ENCODE results near the gene ZNF385C. TPM values are rescaled to one million over a fixed set of nuclear protein-coding genes. Genes with fewer than 3 reads are reported as not detected.

ZNF385C gene
- total RNA-seq, 2 donors from 2014 or later = 1.4 to 2.1 TPM

- 84 to 86% methylated on average over 7 to 10 of the region's 10 CpGs for WGBS, 2 experiments (ENCODE audit: insufficient coverage in 1 of 2, insufficient read length in 1 of 2)
- no peaks in the 10 kb centered on the region for H3K9me3 Mint-ChIP-seq
- no peak for TF ChIP-seq CTCF (conservative IDR thresholded peaks at IDR 0.05)
- Histone ChIP-seq H3K4me1 (ENCODE audit: control insufficient read depth, insufficient read depth, low read length) (no peaks in the 10 kb centered on the region), H3K9me3 (ENCODE audit: control insufficient read depth, low read length) (no peaks in the 10 kb centered on the region), H3K27ac (ENCODE audit: low read depth, low read length) (no peak within 1 kb of the TSS), H3K4me3 (ENCODE audit: low read length) (no peak within 1 kb of the TSS), H3K9ac (ENCODE audit: extremely low read depth, low read length, poor library complexity, severe bottlenecking) (no peak within 1 kb of the TSS), H3K27me3 (ENCODE audit: control insufficient read depth, insufficient read depth, low read length, poor library complexity, severe bottlenecking) (no peaks in the 10 kb centered on the region), H3K36me3 (ENCODE audit: control insufficient read depth, insufficient read depth, low read length) (peaks cover 21% of the 10 kb centered on the region)
- H3K4me1 Mint-ChIP-seq = no peaks in the 10 kb centered on the region
- DNase-seq = no peak
- H3K4me3 Mint-ChIP-seq = no peak within 1 kb of the TSS
- no peak within 1 kb of the TSS for H3K27ac Mint-ChIP-seq
- no peaks in the 10 kb centered on the region for H3K27me3 Mint-ChIP-seq (ENCODE audit: insufficient read depth)
- H3K36me3 Mint-ChIP-seq (ENCODE audit: low read depth) = peaks cover 26% of the 10 kb centered on the region
These were observed 14.4 kb upstream of the ZNF385C start, which contains the start of gene DHX58 for GRCh38 chr17:42112552-42113176. Gene DHX58, minus strand, starts transcription at chr17:42112714. Its CDS starts 822 bp downstream, at chr17:42111892.

- Histone ChIP-seq H3K36me3 (ENCODE audit: control insufficient read depth, insufficient read depth, low read length) (peaks cover 15% of the 10 kb centered on the region), H3K27ac (ENCODE audit: low read depth, low read length) (no peak overlapping the region), H3K9ac (ENCODE audit: extremely low read depth, low read length, poor library complexity, severe bottlenecking) (no peak overlapping the region), H3K9me3 (ENCODE audit: control insufficient read depth, low read length) (no peaks in the 10 kb centered on the region), H3K4me1 (ENCODE audit: control insufficient read depth, insufficient read depth, low read length) (no peaks in the 10 kb centered on the region), H3K27me3 (ENCODE audit: control insufficient read depth, insufficient read depth, low read length, poor library complexity, severe bottlenecking) (peaks cover 4% of the 10 kb centered on the region), H3K4me3 (ENCODE audit: low read length) (no peak overlapping the region)
- Mint-ChIP-seq H3K27me3 (ENCODE audit: insufficient read depth) (peaks cover 3% of the 10 kb centered on the region), H3K36me3 (ENCODE audit: low read depth) (peaks cover 23% of the 10 kb centered on the region), H3K27ac (no peak overlapping the region), H3K4me3 (no peak overlapping the region), H3K4me1 (no peaks in the 10 kb centered on the region), H3K9me3 (no peaks in the 10 kb centered on the region)
- TF ChIP-seq CTCF (conservative IDR thresholded peaks at IDR 0.05) = no peak
- peak; percentile 72 for DNase-seq
- WGBS, 2 experiments (ENCODE audit: insufficient coverage in 1 of 2, insufficient read length in 1 of 2) = 89 to 91% methylated on average over 8 to 12 of the region's 12 CpGs
These were observed 13.7 kb upstream of the ZNF385C start for GRCh38 chr17:42111871-42112551.

DNA sequence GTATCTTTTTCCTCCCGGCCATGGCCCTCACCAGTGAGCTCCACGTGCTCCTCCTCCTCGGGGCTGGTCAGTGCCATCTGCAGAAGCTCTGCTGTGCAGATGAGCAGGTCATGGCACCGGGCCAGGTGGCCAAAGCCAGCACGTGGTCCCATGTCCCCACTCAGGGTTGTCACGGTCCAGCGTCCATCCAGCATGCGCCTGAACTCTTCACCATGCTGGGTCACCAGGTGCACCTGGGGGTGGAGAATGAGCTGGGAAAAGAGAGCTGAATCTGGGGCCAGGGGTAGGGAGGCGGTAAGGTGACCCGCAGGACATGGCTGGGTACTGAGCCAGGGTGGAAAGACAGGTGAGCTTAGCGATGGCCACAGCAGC, 13.0 kb upstream of the ZNF385C start:
- no peaks in the 10 kb centered on the region for H3K4me1 ChIP-seq (ENCODE audit: control insufficient read depth, insufficient read depth, low read length)
- H3K36me3 Mint-ChIP-seq (ENCODE audit: low read depth) = peaks cover 19% of the 10 kb centered on the region
- DNase-seq = no peak
- no peaks in the 10 kb centered on the region for H3K9me3 Mint-ChIP-seq
- H3K4me3 ChIP-seq (ENCODE audit: low read length) = no peak overlapping the region
- no peak overlapping the region for H3K27ac Mint-ChIP-seq
- no peak overlapping the region for H3K9ac ChIP-seq (ENCODE audit: extremely low read depth, low read length, poor library complexity, severe bottlenecking)
- no peaks in the 10 kb centered on the region for H3K4me1 Mint-ChIP-seq
- H3K27ac ChIP-seq (ENCODE audit: low read depth, low read length) = no peak overlapping the region
- WGBS, 2 experiments (ENCODE audit: insufficient coverage in 1 of 2, insufficient read length in 1 of 2) = 86 to 93% methylated on average over 5 to 11 of the region's 11 CpGs
- TF ChIP-seq CTCF (conservative IDR thresholded peaks at IDR 0.05) = no peak
- H3K9me3 ChIP-seq (ENCODE audit: control insufficient read depth, low read length) = no peaks in the 10 kb centered on the region
- peaks cover 13% of the 10 kb centered on the region for H3K36me3 ChIP-seq (ENCODE audit: control insufficient read depth, insufficient read depth, low read length)
- H3K27me3 ChIP-seq (ENCODE audit: control insufficient read depth, insufficient read depth, low read length, poor library complexity, severe bottlenecking) = peaks cover 11% of the 10 kb centered on the region
- no peak overlapping the region for H3K4me3 Mint-ChIP-seq
- H3K27me3 Mint-ChIP-seq (ENCODE audit: insufficient read depth) = peaks cover 10% of the 10 kb centered on the region

All from endodermal cell (in vitro differentiated cells).